Activated T-cell treated with anti-CD3 and anti-CD28 coated beads for 48 hours (primary cell): Measurements from ENCODE around the gene CTBP2.

Experiments used
- DNase-seq: peaks from one replicate; pipeline ENCODE4 v3.0.0-alpha.2; 2020; ENCODE audit warnings: low read depth

The CTBP2 gene

DNA sequence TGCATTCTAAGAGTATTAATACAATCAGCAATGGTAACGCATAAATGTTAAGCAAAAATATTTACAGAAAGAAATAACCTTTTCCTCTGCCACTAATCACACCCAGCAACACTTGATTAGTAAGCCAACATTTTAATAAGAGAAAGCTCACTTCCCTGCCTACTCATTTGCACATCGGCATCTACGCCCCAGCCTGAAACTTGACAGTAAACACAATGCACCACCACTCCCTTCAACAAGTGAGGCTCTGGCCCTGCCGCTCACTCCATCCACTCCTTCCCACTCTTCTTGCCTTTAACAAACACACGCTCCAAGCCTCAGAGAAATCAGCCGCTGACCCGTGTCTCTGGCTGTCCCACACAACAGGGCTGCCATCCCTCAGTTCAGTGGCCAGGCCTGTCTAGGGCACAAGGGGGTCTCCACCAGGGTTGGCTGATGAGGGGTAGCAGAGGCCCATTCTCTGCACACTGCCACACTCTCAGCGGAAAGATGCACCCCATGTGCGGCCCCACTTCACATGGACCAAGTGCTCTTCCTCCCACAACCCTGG is 54.6 kb downstream of the CTBP2 start:
- no peak for DNase-seq

GRCh38 chr10:125105155-125105554 is 55.2 kb downstream of the CTBP2 start:
- no peak for DNase-seq

- no peak for DNase-seq
Measured at GRCh38 chr10:125104559-125104958, 55.8 kb downstream of the CTBP2 start.

GRCh38 chr10:125103924-125104323 is 56.4 kb downstream of the CTBP2 start:
- no peak for DNase-seq

DNA sequence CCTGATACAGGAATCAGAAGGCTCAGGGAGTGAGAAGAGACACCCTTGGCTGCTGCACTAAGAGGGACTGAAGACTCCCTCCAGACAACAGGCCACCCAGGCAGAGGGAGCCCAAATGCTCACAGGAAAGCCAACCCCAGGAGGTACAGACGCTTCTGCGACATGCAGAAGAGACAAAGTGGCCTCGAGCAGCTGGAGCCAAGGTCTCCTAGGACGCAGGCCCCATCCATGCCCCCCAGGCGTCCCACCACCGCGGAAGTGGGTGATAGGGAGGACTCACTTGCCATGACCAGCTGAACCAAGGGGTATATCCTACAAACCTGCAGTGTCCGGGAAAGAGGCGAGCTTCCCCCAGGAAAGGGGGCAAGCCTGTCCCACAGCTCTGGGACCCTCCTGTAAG is 56.9 kb downstream of the CTBP2 start:
- no peak for DNase-seq

- DNase-seq, result no peak
Measured at GRCh38 chr10:125102821-125103220, 57.5 kb downstream of the CTBP2 start.

- no peak for DNase-seq
Measured at GRCh38 chr10:125102246-125102645, 58.1 kb downstream of the CTBP2 start.

GRCh38 chr10:125101581-125101980 is 58.8 kb downstream of the CTBP2 start:
- DNase-seq, result no peak

GRCh38 chr10:125101049-125101448 is 59.3 kb downstream of the CTBP2 start:
- no peak for DNase-seq

- no peak for DNase-seq
Measured at GRCh38 chr10:125097409-125098070, 62.8 kb downstream of the CTBP2 start.

GRCh38 chr10:125096975-125097374 is 63.4 kb downstream of the CTBP2 start:
- DNase-seq, result no peak

DNA sequence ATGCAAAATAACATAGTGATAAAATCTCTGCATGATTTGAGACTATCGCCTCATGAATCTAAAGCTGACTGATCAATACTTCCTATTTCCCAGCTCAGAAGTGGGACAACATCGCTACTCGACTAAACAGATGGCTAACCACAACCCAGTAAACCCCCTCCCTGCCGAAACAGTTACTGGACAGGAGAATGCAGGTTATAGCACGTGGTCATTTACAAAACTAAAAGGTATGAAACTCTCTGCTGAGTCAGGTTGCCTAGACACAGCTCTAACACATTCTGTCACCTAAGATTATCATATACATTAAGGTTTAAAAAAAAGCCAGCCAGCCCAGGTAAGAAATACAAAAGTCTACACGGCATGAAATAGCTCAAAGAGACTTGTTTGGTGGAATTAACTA is 64.0 kb downstream of the CTBP2 start:
- no peak for DNase-seq

DNA sequence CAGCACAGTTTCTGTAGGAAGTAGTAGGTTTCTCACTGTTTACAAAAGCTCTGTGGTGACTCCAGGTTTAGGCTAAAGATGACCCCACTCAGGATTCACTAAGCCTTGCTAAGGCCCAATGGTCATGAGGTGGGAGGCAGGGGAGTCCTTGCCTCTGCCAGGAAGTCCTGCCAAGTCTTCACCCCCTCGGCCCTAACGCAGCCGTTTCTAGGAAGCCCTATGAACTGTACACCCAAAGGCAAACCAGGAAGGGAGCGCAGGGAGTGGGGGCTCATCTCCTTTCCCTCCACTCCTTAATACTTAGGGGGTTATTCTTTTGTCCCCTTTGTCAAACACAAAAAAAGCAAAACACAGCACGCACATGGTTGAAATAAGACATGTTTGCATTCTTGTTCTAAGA is 64.6 kb downstream of the CTBP2 start:
- no peak for DNase-seq

DNA sequence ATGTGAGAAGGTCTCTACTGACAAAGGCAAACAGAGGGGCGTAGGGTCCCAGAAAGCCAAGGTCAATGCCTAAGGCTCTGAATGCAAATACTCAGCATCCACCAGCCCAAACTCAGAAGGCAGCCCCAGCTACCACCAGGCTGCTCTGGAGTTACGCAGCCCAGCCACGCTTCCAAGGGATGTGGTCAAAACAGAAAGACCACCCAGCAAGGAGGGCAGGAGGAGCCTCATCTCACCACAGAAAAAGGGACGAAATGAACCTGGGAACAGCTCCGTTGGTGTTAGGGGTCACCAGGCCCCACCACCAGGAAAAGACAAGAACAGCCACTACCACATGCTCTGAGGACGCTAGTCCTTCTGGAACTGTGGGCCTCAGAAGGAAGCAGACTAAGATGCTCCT is 65.1 kb downstream of the CTBP2 start:
- DNase-seq, result no peak

- no peak for DNase-seq
Measured at GRCh38 chr10:125094806-125095205, 65.6 kb downstream of the CTBP2 start.

DNA sequence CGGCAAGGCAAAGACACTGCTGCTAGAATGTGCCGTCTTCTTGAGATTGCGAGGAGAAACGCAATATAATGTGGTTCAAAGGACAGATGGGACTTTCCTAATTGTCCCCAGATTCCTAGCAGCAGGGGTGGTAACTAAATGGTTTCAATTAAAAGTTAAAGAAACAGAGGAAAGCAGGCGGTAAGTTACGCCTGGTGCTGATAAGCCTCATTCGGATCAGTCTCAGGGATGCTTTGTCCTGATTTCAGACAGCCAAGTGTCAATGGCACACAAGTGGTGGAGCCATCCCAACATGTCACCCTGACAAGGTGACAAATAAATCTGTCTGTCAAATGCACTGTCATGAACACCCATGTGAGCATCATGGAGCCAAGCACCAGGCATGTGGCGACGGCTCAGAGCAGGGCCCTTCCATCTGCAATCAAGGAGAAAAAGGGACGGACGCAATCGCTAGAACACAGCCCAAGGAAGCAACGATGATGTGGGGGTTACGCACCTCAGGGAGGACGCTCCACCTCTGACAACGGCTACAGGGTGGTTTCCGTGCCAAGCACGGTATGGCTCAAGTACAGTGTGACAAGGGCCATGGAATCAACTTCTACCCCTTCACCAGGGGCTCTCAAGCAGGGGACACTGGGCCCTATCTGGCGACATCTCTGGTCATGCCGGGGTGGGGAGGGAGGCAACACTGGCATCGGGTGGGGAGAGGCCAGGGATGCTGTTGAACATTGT is 66.2 kb downstream of the CTBP2 start:
- DNase-seq, result no peak

- no peak for DNase-seq
Measured at GRCh38 chr10:125093199-125093973, 67.0 kb downstream of the CTBP2 start.

- DNase-seq, result no peak
Measured at GRCh38 chr10:125092564-125093031, 67.8 kb downstream of the CTBP2 start.

GRCh38 chr10:125091891-125092290 is 68.5 kb downstream of the CTBP2 start:
- no peak for DNase-seq

- no peak for DNase-seq
Measured at GRCh38 chr10:125089469-125089868, 70.9 kb downstream of the CTBP2 start.

DNA sequence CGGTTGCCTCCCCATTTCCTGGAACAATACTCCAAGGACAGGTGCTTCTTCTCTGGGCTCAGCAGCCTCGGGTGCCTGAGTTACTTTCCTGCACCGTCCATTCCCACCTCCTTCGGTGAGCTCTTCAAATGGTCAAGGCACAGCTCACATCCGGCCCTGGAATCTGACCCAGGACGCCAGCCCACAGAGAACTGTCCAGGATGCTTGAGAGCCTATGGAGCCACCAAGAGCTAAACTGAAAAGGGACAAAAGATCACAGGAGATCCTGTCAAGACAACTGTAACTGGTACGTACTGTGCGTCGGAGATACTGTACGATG is 72.5 kb downstream of the CTBP2 start:
- DNase-seq, result no peak

DNA sequence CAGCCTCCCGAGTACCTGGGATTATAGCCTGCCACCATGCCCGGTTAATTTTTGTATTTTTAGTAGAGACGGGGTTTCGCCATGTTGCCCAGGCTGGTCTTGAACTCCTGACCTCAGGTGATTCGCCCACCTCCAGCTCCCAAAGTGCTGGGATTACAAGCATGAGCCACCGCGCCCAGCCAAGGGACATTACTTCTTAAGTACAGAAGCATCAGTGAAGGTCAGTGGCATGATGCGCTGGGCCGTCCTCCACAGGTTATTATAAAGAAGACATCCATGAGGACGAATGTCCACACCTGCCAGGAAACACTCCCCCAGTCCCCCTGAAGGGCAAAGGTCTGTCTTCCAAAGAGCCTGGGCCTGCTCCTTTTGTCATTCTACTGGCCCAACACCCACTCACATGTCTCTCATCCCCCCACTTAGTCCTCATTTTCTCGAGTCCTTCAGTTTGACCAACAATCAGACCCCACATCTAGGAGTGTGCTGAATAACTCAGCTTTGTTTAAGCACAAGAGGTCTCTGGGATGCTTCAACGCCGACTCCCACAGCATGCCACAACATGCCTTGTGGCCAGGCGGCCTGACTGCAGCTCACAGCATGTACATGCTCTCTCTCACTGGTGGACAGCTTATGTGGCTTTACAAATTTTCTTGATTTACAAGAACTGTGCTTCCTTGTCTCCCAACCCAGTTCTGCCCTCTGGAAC is 73.0 kb downstream of the CTBP2 start:
- DNase-seq, result no peak
